ENCODE measurements around the gene PMP22. TPM values are rescaled to one million over a fixed set of nuclear protein-coding genes. Genes with fewer than 3 reads are reported as not detected.

Gene PMP22
- total RNA-seq (2022; extraction: Qiagen RNA extraction) = 180 to 220 TPM (median 191 TPM) in 5 replicates

DNA sequence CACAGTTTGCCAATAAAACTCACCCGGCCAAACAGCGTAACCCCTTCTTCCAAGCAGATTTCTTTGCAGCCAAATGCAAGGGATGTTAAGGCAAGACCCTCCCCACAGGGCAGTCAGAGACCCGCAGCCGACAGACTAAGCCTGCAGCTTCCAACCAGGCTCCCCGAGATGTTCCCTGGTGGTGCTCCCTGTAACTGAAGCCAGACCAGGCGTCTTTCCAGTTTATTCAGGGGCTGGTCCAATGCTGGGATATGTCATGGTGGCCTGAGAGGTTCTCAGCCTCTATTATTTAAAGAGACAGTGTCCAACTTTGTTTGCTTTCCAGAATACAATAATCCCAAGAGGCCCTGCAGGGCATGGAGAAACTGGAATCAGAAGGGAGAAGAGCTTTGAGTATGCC lies at the start of gene PMP22:
PMP22 (minus strand) TSS at position 196 of the 400 bp plus-strand sequence. CDS start 4,599 bp downstream, outside the sequence.

Other genes with a start within 250 kb of the PMP22 start
- 0.14 to 0.18 TPM (median 0.14 TPM) in 3 of 5 replicates, not detected in the others for gene TEKT3, start 76.3 kb upstream of the PMP22 start, total RNA-seq (2022; extraction: Qiagen RNA extraction)
- 0.78 to 1.6 TPM (median 1.2 TPM) in 4 of 5 replicates, not detected in the other for gene CDRT4, start 202.3 kb upstream of the PMP22 start, total RNA-seq (2022; extraction: Qiagen RNA extraction)